Epithelial cell of prostate (primary cell): ENCODE results near the gene TP73.

Source experiments
- DNase-seq: peaks from one replicate; pipeline ENCODE4 v3.0.0-alpha.2; 2011; ENCODE audit warnings: low read depth, low spot score
- H3K27ac ChIP-seq: fragments of 450-650 bp; 2 replicates; pipeline ENCODE4 v1.5.1; 2017; ENCODE audit warnings: mild to moderate bottlenecking

TP73 gene

DNA sequence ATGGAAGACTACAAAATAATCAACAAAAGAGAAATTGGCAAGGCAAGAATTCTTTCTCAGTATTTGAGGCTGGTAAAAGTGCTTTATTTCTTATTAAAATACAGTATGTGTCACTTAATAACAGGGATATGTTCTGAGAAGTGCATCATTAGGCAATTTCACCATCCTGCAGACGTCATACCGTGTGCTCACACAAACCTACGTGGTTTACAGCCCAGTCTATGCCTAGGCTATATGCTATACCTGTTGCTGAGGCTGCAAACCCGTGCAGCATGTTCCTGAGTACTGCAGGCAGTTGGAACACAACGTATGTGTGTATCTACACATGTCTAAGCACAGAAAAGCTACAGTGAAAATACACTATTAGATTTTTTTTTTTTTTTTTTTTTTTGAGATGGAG, 97.2 kb downstream of the TP73 start:
- H3K27ac ChIP-seq, result no peak overlapping the region
- DNase-seq, result no peak

DNA sequence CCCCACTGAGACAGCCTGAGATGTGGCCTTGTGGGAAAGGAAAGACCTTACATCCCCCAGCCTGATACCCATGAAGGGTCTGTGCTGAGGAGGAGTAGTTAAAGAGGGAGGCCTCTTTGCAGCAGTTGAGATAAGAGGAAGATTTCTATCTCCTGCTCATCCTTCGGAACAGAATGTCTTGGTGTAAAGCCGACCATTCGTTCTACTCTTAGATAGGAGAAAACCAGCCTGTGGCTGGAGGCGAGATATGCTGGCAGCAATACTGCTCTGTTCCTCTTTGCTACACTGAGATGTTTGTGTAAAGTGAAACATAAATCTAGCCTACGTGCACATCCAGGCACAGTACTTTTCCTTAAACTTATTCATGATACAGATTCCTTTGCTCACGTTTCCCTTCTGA, 98.4 kb downstream of the TP73 start:
- H3K27ac ChIP-seq, result no peak overlapping the region
- DNase-seq, result no peak

DNA sequence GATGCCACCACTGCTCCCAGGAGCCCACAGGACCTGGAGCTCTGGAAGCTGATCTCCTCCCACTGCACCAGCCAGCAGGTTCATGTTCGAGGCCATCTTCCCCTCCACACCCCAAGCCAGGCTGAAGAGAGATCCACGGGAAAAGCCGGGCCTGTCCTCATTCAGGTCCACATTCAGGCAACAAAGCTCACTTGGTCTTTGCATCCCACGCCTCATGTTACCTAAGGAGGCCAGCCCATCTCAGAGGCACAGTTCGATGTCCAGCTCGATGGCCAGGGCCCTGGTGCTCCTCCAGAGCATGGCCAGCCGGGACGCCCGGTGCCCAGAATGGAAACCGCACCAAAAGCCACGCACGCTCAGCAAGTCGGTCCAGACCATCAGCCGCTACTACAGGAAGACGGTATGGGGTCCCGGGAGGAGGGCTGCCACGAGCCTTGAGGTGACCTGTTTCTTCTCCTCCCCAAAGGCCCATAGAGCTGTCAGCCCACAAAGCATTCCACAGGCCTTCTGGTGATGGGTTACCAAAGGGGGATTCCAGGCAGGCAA, 100.2 kb downstream of the TP73 start, which contains the start of gene CCDC27:
CCDC27 (plus strand) TSS at position 51 of the 546 bp plus-strand sequence; CDS start at position 83, 32 bp downstream.
- no peak for DNase-seq
- H3K27ac ChIP-seq, result no peak within 1 kb of the TSS

DNA sequence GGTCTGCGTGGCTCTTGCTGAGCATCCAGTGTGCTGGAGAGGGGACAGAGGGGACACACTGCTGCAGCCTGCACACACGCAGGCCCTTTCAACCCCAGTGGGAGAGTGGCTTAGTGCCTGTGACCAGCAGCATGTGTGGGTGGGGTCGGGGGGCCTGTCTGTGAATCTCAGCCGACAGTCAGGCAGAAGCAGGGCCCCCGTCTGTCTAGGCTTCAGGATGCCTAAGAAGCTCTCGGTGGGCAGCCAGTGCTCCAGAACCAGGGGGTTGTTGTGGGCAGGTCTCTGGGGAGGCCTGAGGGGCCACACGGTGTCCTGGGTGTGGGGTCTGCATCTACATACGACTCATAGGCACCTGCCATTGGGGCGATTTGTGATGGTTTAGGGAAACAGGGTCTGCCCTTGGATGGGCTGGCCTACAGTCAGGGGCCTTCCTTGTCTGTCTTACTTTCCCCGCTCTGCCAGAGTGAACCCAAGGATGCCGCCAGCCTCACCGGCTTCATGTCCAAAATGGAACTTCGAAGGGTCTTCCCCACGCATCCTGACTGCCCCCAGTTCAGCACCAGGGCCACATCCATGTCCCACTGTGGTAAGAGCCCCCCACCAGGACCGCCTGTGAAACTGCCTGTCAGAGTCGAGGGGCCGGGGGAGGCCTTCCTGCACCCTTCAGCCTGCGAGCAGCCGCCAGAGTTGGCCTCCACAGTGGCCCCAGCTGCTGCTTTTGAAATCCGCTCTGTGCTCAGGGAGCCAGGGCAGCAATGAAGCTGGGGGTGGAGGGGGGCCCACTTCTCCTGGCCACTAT, 101.5 kb downstream of the TP73 start:
- no peak overlapping the region for H3K27ac ChIP-seq
- DNase-seq, result no peak

DNA sequence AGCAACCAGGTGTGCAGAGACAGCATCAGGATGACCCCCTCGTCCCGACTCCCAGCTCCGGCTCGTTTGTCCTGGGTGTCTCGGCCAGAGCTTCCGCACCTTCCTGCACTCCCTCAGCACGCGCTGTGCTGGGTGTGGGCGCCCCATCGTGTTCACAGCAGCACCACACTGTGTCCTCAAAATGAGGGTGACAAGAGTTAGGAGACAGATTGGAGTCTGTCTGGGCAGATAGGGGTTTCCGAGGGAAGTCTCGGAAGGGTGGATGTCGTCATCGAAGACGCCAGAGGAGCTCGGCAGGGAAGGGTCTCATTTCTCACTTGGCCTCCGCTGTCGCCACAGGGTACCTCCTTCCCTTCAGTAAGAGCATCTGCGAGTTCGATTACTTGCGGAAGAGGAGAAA, 104.1 kb downstream of the TP73 start:
- H3K27ac ChIP-seq, result no peak overlapping the region
- DNase-seq, result no peak

DNA sequence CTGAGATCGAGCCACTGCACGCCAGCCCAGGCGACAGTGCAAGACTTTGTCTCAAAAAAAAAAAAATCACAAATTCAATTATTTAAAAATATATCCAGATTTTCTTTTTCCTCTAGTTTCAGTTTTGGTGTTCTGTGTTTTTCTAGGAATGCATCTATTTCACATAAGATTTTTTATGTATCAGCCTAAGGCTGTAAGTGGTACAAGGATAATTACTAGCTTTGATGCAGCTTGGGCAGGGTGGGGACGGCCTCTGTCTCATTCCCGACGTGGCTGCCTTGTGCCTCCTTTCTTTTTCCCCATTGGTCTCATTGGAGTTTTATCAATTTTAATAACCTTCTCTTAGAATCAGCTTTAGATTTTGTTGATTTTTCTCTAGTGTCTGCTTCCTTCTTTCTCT, 106.8 kb downstream of the TP73 start:
- no peak overlapping the region for H3K27ac ChIP-seq
- no peak for DNase-seq

DNA sequence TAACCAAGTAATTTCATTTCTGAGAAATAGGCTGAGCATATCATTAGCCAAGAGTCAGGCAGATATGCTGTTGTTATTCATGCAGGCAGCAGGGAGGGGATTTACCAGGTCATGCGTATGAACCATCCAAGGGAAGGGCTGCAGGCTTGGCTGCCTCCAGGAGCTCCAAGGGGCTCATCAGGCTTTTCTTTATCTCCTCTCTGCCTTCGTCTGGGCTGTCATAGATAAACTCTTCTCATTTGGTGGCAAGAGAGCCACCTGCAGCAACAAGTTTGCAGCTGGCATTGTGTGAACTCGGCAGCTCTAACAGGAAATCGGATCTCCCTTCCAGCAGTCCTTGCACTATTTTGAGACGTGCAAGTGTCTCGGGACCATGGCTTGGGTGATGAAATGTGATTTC, 107.5 kb downstream of the TP73 start:
- DNase-seq, result no peak
- H3K27ac ChIP-seq, result no peak overlapping the region

DNA sequence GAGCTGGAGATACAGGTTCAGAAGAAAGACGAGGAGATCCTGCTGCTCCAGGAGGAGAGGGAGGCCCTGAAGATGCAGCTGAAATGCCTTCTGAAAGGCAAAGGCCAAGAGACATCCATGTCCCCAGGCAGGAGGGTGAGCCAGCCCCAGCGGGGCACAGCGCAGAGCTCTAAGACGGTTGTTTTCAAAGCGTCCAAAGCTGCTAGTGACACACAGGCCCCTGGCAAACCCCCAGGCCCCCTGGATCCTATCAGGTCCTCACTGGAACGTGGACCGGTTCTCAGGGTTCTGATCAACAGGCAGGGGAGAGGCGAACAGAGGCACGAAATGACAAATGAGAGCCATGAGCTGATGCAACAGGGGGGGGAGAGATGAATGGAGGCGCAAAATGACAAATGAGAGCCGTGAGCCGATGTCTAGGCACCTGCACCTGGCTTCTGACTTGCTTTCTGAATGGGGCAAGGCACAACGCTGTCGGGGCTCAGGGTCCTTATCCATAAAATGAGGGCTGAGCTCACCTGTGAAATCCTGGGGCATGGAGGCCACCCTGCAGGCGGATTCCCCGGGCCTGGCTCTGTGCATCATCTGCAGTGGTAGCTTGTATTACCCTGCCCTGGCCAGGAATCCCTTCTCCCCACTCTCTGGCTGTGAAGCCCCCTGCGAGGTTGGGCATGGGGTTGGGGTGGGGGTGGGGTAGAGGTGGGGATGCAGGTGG, 109.1 kb downstream of the TP73 start:
- no peak for DNase-seq
- H3K27ac ChIP-seq, result no peak overlapping the region

DNA sequence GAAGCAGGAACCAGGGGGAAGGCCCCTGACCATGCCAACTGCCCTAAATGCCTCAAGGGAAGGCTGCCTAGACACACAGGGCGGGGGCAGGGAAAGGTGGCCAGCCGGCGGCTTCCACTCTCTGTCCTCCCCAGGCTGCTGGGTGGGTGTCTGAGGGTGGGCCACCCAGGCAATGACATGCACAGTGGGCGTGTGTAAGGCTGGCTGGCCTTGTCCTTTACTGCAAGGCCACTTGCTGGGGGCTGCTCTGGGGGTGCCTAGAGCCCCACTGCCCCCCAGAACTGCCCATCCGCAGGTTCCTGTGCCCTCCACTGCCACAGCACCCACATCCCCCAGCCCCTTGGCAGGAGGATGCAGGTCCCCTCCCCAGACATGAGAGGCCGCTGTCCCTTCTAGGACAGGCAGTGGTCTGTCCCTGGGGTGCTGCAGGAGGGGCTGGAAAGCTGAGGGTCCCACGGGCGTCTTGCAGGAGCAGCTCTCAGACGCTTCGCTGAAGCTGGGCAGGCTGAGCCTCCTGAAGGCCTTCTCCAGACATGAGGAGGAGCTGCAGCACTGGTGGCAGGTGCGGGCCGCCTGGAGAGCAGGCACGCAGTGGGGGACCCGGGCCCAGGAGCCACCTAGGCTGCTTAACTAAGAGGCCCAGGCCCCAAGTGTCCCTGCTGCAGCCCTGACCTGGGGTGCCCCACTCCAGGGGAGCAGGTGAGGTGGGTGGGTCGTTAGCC, 110.0 kb downstream of the TP73 start:
- H3K27ac ChIP-seq, result no peak overlapping the region
- no peak for DNase-seq

DNA sequence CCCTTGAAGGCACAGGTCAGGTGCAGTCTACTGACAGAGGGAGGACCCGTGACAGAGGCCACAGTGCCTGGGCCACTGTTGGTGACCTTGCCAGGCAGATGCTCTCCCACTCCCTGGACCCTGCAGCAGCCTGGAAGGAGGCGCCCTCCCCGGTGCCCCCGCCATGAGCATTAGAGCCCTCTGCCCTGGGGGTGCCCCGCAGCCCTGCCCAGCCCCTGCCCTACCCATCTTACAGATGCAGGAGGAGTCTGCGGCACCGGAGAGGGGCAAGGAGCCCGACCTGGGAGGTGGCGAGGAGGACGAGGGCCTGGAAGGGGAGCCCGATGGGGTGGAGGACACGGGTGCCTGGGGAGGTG, 110.5 kb downstream of the TP73 start:
- no peak for DNase-seq
- no peak overlapping the region for H3K27ac ChIP-seq

DNA sequence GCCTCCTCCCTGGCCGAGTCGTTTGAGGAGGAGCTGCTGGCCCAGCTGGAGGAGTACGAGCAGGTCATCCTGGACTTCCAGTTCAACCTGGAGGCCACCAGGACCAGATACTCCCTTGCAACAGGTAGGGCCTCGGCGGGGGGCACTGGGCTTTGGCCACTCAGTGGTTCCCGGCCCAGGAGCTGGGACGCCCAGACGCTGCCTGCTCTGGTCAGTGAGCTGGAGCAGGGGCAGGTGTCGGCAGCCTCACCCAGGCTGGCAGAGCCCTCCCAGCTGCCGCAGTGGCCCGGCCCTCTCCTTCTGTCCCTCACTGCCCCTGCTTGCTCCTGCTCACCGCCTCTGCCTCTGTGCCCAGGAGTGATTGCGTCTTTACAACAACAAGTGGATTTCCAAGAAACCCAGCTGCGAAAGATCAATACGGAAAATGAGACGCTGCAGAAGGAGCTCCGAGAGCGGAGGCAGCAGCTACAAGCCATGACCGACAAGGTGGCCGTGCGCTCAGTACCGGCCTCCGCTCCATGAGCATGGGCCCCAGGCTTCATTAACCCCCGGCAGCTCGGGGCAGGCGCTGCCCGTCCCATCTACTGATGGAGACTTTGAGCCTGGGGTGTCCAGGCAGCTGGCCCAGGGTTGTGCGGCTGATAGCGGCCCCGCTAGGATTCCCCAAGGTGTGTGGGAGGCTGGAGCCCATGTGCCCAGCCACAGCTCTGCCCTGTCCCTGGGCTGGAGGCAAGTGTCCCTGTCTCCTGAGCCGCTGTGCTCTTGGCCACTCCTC, 111.2 kb downstream of the TP73 start:
- no peak for DNase-seq
- no peak overlapping the region for H3K27ac ChIP-seq

DNA sequence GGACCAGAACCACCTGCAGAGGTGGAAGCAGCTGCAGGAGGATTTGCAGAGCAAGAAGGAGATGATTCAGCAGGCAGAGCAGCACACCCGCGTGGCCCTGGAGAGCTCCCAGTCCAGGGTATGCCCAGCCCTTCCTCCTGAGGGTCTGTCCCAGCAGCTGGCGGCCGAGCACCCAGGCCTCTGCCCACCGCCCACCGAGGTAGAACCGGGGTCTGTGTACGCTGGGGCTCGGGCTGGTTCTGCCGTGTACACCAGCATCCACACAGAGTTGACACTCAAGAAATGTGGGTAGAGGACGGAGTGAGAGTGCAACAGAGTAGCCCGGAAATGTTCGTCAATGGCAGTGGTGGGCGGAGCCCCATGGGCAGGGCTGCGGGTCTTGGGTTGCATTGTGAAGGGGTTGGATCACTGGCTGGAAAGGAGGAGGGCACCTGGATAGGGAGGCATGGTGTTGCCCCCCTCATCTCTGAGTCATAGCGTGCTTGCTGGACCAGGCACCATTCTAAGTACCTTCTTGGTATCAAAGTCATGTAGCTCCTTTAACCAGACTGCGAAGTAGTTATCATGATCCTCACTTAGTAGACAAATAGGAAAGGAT, 115.1 kb downstream of the TP73 start:
- no peak overlapping the region for H3K27ac ChIP-seq
- DNase-seq, result no peak

DNA sequence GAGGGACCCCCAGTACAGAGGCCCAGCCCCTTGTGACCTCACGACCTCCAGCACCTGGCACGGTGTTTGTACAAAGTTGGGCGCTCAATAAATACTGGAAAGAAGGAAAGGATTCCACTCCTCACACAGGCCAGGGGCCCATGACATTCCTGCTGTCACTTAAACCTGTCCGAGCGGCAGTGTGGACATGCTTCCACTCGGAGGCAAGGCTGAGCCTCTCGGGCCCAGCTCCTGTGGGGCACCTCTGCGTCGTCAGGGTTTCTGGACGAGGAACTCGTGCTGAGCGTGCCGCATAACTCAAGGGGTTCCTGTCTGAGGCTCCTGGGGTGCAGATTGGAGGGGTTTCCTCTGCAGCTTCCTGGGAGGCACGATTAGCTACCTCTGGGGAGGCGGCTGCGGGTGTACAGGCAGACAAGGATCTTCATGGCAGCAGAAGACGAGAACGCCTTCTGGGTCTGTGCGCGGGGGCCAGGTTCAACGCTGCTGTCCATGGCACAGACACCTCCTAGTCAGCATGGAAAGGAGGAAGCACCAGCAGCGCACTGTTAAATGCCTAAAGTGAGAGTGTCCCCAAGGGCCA, 116.6 kb downstream of the TP73 start:
- no peak for DNase-seq
- H3K27ac ChIP-seq, result no peak overlapping the region

DNA sequence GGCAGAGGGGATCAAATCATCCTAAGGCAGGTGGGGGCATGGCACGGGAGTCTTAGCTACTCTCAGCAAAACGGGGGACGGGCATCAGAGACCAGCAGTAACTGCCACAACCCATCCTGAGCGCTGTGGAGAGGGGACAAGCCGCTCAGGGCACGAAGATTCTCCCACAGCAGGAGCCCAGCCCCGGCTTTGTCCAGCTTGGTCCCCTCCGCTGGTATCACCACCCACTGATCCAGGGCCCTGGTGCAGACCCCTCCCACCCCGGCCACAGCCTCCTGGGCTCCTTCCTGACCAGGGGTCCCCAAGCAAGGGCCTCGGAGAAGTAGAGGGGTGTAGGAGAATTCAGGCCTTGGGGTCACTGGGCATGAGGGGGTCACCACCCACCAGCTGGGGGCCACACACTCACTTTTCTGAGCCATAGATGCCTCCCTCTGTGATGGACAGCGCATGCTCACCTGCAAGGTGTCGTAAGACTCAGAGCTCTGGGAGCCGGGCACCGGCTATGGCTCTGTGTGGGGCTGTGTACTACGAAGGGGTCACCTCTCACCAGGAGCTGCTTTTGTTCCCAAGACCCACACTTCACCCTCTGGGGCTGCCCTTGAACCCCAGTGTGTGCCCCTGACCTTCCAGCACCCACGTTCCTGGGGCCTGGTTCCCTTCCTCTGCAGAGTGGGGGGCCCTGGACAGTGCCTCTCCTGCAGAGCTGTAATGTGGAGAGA, 117.9 kb downstream of the TP73 start:
- no peak for DNase-seq
- no peak overlapping the region for H3K27ac ChIP-seq

DNA sequence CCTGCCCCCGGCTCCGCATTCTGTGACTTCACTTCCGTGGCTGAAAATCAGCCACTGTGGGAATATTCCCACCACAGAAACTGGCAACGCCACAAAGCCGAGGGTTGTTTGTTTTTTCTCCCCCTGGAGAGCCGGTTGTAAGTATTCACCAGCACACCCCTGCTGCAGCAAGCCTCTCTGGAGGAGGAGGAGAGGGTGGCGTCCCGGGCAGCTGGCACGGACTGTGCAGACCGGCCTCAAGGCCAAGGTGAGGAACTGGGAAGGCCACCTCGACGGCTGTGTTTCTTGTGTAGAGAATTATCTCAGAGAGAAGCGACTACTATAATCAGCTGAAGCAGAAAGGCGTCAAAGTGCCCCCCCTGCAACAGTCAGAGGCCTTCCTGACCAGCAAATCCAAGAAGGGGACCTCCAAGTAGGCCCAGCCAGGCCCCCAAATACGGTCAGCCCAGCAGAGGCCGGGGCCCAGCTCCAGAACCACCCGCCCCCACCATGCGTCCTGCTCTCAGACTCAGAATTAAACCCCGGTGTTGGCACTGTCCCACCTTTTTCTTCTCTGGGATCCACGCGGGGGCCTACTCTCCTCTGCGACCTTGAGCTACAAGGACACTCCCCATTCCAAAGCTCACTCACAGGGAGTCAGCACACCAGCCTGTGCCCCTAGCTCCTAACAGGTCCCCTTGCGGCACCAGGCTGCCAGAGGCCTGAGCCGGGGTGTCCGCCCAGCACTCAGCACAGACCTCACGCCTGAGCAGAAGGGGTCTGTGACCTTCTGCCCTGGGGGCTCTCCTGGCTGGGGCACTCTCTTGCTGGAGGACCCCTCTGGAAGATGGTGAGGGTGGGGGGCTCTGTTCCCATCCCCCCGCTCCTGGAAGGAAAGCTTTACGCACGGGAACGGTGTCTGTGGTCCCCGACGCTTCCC, 119.1 kb downstream of the TP73 start:
- no peak for DNase-seq
- no peak overlapping the region for H3K27ac ChIP-seq

DNA sequence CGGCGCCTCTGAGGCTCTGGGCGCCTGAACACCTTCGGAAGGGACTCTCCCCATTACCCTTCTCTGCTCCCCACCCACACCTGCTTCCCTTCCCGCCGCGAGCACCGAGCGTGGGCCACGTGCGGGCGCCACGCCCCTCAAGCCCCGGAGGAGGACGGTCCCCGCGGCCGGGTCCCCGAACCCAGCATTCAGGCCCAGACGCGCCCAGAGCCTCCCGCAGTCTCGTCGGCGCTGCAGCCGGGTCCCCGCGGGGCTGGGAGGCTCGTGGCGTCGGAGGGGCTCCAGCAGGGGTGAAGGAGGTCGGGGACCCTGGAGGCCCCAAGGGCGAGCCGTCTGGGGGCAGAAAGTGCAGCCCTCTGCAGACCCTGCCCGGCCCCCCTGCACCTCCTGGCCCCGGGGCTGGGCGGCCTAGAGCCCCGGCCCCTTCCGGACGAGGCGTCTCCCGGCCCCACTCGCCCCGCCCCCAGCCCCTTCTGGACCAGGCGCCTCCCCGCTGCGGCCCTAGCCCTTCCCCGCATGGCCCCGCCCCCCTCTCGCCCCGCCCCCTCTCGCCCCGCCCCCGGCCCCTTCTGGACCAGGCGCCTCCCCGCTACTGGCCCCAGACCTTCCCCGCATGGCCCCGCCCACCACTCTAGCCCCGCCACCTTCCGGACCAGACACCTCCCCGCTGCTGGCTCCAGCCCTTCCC, 119.9 kb downstream of the TP73 start:
- H3K27ac ChIP-seq, result no peak overlapping the region

More for the DNA sequence above, 119.9 kb downstream of the TP73 start:
- DNase-seq, result peak; percentile 29
